AG10803 (cell line): ENCODE measurements around the gene CERK.

ENCODE experiments used
- DNase-seq: peaks from one replicate; pipeline ENCODE4 v3.0.0; 2010; ENCODE audit warnings: low read depth
- H3K4me3 ChIP-seq: 2 replicates; pipeline ENCODE4 v1.5.1; 2011; ENCODE audit warnings: mild to moderate bottlenecking, low read length, control low read depth
- TF ChIP-seq, protein P1 (sequence below): conservative IDR thresholded peaks from 2 replicates; pipeline ENCODE4 v1.5.1; 2011; ENCODE audit warnings: mild to moderate bottlenecking, low read length, control low read depth, inconsistent platforms

CERK gene

GRCh38 chr22:46676881-46677280 lies 61.2 kb downstream of the CERK start:
- no peak overlapping the region for H3K4me3 ChIP-seq
- no peak for DNase-seq
- TF ChIP-seq, protein P1, sequence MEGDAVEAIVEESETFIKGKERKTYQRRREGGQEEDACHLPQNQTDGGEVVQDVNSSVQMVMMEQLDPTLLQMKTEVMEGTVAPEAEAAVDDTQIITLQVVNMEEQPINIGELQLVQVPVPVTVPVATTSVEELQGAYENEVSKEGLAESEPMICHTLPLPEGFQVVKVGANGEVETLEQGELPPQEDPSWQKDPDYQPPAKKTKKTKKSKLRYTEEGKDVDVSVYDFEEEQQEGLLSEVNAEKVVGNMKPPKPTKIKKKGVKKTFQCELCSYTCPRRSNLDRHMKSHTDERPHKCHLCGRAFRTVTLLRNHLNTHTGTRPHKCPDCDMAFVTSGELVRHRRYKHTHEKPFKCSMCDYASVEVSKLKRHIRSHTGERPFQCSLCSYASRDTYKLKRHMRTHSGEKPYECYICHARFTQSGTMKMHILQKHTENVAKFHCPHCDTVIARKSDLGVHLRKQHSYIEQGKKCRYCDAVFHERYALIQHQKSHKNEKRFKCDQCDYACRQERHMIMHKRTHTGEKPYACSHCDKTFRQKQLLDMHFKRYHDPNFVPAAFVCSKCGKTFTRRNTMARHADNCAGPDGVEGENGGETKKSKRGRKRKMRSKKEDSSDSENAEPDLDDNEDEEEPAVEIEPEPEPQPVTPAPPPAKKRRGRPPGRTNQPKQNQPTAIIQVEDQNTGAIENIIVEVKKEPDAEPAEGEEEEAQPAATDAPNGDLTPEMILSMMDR, result no peak

- TF ChIP-seq, protein P1, result no peak
- no peak for DNase-seq
- H3K4me3 ChIP-seq, result no peak overlapping the region
These were observed 61.6 kb downstream of the CERK start for GRCh38 chr22:46676479-46676878.

DNA sequence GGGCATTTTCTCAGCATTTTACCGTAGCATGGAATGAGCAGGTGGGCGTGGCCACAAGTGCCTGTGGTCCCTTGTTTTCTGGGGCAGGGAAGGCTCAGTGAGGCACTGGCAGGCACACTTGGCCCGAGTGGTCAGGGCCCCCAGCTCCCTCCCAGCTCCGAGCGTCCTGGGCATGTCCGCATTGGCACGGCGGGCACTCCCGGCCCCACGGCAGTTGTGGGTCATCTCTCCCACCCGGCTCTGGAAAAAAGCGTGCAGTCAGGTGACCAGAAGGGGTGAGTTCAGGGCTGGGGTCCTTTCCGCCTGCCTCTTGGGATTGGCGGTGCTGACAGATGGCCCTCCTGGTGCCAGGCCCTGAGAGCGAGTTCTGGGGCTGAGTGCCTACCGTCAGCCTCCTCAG lies 62.1 kb downstream of the CERK start:
- DNase-seq, result no peak
- H3K4me3 ChIP-seq, result no peak overlapping the region
- TF ChIP-seq, protein P1, result no peak

DNA sequence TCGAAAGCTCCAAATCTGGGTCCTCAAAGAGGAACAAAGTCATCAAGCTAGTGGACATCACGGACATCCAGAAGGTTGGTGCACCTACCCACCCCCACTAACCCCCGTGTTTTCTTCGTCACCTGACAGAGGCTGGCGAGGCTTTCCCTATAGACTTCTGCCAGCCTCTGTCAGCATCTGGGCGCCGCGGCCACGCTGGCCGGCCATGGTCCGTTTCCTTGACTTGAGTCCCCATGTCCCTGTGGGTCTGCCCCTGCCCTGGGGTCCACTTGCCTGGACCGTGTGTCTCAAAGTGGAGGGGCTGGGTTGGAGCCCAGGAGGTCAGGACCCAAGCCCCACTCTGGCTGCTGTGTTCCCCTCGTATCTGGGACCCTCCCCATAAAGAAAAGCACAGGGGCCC lies 62.6 kb downstream of the CERK start:
- DNase-seq, result no peak
- TF ChIP-seq, protein P1, result no peak
- H3K4me3 ChIP-seq, result no peak overlapping the region

DNA sequence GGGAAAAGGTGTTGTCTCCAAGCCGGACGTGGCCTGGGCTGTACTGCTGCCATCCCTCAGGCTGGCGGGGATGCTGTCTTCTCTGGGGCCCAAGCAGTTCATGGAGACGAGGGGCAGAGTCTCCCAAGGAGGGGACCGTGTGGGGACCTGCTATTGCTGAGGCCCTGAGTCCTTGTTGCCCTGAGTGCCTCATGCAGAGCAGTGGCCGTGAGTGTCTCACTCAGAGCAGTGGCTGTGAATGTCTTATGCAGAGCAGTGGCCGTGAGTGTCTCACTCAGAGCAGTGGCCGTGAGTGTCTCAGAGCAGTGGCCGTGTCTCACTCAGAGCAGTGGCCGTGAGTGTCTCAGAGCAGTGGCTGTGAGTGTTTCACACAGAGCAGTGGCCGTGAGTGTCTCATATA lies 63.1 kb downstream of the CERK start:
- H3K4me3 ChIP-seq, result no peak overlapping the region
- DNase-seq, result no peak
- TF ChIP-seq, protein P1, result no peak

GRCh38 chr22:46674367-46674781 lies 63.7 kb downstream of the CERK start:
- TF ChIP-seq, protein P1, result no peak
- no peak for DNase-seq

GRCh38 chr22:46673662-46674236 lies 64.3 kb downstream of the CERK start:
- TF ChIP-seq, protein P1, result no peak
- H3K4me3 ChIP-seq, result no peak overlapping the region
- DNase-seq, result no peak

More at GRCh38 chr22:46674367-46674781, 63.7 kb downstream of the CERK start:
- no peak overlapping the region for H3K4me3 ChIP-seq
